CMK (cell line): ENCODE results near the gene ATP2C2.
"Not testable (repeated sequence)": the region's sequence is repeated elsewhere in the genome, so short reads cannot be mapped to it uniquely, and the experiment has no call there.

ENCODE experiments used
- DNase-seq: peaks from one replicate; pipeline ENCODE4 v3.0.0-alpha.2; 2010; ENCODE audit warnings: low read depth

ATP2C2 gene

GRCh38 chr16:84341528-84342295 is 26.6 kb upstream of the ATP2C2 start:
- no peak for DNase-seq

- DNase-seq = not testable (repeated sequence)
These were observed 24.5 kb upstream of the ATP2C2 start for GRCh38 chr16:84343800-84344199.

- DNase-seq = no peak
These were observed 23.6 kb upstream of the ATP2C2 start for GRCh38 chr16:84344781-84345180.

GRCh38 chr16:84347161-84347560 is 21.2 kb upstream of the ATP2C2 start:
- no peak for DNase-seq

GRCh38 chr16:84348386-84348888 is 19.9 kb upstream of the ATP2C2 start:
- DNase-seq = no peak

- DNase-seq = no peak
These were observed 18.3 kb upstream of the ATP2C2 start for GRCh38 chr16:84349862-84350684.

- no peak for DNase-seq
These were observed 17.5 kb upstream of the ATP2C2 start for GRCh38 chr16:84350685-84351400.

- no peak for DNase-seq
These were observed 16.7 kb upstream of the ATP2C2 start for GRCh38 chr16:84351630-84352029.

GRCh38 chr16:84354306-84354705 is 14.0 kb upstream of the ATP2C2 start:
- DNase-seq = no peak

GRCh38 chr16:84355149-84355548 is 13.2 kb upstream of the ATP2C2 start:
- no peak for DNase-seq

GRCh38 chr16:84356176-84356575 is 12.2 kb upstream of the ATP2C2 start:
- no peak for DNase-seq

GRCh38 chr16:84356591-84357116 is 11.7 kb upstream of the ATP2C2 start:
- no peak for DNase-seq

- DNase-seq = no peak
These were observed 11.1 kb upstream of the ATP2C2 start for GRCh38 chr16:84357191-84357651.

GRCh38 chr16:84358601-84359295 is 9.6 kb upstream of the ATP2C2 start:
- DNase-seq = no peak

GRCh38 chr16:84359326-84359725 is 9.0 kb upstream of the ATP2C2 start:
- DNase-seq = no peak

GRCh38 chr16:84360170-84360569 is 8.2 kb upstream of the ATP2C2 start:
- DNase-seq = no peak

GRCh38 chr16:84360748-84361147 is 7.6 kb upstream of the ATP2C2 start:
- DNase-seq = no peak

GRCh38 chr16:84361546-84361945 is 6.8 kb upstream of the ATP2C2 start:
- DNase-seq = no peak

GRCh38 chr16:84362471-84362941 is 5.8 kb upstream of the ATP2C2 start:
- no peak for DNase-seq

- DNase-seq = no peak
These were observed 2.1 kb upstream of the ATP2C2 start for GRCh38 chr16:84366208-84366607.

GRCh38 chr16:84367297-84367680 is 1.0 kb upstream of the ATP2C2 start:
- DNase-seq = no peak
